Measurements from ENCODE around the gene DNASE1L3.

The DNASE1L3 gene

DNA sequence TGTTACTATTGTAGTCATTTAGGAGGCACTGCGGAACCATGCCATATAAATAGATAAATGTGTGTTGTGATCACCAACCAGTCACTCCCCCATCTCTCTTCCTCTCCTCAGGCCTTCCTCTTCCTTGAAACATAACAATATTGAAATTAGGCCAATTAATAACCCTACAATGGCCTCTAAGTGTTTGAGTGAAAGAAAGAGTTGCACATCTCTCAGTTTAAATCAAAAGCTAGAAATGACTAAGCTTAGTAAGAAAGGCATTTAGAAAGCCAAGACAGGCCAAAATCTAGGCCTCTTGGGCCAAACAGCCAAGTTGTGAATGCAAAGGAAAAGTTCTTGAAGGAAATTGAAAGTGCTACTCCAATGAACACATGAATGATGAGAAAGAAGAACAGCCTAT, 8.1 kb upstream of the DNASE1L3 start:
- TF ChIP-seq, protein P1, sequence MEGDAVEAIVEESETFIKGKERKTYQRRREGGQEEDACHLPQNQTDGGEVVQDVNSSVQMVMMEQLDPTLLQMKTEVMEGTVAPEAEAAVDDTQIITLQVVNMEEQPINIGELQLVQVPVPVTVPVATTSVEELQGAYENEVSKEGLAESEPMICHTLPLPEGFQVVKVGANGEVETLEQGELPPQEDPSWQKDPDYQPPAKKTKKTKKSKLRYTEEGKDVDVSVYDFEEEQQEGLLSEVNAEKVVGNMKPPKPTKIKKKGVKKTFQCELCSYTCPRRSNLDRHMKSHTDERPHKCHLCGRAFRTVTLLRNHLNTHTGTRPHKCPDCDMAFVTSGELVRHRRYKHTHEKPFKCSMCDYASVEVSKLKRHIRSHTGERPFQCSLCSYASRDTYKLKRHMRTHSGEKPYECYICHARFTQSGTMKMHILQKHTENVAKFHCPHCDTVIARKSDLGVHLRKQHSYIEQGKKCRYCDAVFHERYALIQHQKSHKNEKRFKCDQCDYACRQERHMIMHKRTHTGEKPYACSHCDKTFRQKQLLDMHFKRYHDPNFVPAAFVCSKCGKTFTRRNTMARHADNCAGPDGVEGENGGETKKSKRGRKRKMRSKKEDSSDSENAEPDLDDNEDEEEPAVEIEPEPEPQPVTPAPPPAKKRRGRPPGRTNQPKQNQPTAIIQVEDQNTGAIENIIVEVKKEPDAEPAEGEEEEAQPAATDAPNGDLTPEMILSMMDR (IDR thresholded peaks at IDR 0.05; ENCODE audit: low read depth, low read length), result no peak
- H3K4me3 ChIP-seq (ENCODE audit: low read depth, low read length), result no peak overlapping the region
- in situ Hi-C loops (cut with HindIII; ENCODE audit: low sequenced_read_pairs), result no loop called here
- no peak for DNase-seq (ENCODE audit: low read depth, low spot score)

DNA sequence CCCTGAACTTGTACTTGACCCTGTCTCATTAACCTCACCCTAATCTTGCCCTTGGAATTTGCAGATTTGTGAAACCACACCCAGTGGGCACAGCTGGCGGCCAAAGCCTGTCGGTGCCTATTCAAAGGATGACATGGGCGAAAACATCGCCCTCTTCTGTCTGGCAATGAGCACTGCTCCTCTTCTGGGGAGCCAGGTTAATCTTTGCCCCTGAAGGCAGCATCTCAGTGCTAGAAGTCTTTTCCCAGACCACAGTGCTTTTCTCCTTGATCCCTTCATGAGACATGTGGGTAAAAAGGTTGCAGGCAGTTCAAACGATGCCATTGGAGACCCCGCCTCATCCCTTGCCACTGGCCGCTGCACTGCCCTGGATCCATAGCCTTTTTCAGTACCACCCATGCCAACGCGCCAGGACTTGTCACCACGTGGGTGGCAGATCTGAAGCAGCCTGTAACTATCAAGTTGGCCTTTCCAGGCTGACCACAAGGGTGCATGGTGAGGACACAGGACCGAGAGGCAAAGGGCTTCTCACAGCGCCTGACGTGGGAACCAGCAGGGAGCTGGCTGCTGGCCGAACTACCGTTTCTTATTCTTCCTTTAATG, 6.5 kb upstream of the DNASE1L3 start:
- TF ChIP-seq, protein P1 (IDR thresholded peaks at IDR 0.05; ENCODE audit: low read depth, low read length), result peak; percentile 84
- peak; percentile 86 for DNase-seq (ENCODE audit: low read depth, low spot score)
- no peak overlapping the region for H3K4me3 ChIP-seq (ENCODE audit: low read depth, low read length)
- in situ Hi-C loops (cut with HindIII; ENCODE audit: low sequenced_read_pairs), result no loop called here

DNA sequence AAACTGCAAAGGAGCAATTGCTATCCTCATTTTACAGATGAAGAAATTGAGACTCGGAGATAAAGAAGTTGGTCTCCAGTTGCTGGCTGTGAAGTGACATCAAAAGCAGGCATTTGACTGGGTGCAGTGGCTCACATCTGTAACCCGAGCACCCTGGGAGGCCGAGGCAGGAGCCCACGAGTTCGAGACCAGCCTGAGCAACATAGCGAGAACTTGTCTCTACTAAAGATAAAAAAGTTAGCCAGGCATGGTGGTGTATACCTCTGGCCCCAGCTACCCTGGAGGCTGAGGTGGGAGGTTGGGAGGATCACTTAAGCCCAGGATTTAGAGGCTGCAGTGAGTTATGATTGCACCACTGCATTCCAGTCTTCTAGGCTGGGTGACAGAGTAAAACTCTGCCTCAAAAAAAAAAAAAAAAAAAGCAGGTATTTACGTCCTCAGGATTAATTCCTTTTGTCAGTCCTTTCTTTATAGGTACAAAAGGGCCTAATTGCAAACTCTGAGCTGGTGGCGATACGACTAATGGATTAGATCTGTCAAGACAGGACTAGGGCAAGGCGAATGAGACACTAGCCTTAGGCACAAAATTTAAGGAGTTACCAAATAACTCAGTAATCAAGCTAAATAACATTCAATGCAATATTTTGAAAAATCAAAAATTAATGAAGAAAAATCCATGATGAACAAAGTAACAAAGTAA, 5.9 kb upstream of the DNASE1L3 start:
- TF ChIP-seq, protein P1 (IDR thresholded peaks at IDR 0.05; ENCODE audit: low read depth, low read length), result no peak
- no peak overlapping the region for H3K4me3 ChIP-seq (ENCODE audit: low read depth, low read length)
- DNase-seq (ENCODE audit: low read depth, low spot score), result no peak
- in situ Hi-C loops (cut with HindIII; ENCODE audit: low sequenced_read_pairs), result no loop called here

DNA sequence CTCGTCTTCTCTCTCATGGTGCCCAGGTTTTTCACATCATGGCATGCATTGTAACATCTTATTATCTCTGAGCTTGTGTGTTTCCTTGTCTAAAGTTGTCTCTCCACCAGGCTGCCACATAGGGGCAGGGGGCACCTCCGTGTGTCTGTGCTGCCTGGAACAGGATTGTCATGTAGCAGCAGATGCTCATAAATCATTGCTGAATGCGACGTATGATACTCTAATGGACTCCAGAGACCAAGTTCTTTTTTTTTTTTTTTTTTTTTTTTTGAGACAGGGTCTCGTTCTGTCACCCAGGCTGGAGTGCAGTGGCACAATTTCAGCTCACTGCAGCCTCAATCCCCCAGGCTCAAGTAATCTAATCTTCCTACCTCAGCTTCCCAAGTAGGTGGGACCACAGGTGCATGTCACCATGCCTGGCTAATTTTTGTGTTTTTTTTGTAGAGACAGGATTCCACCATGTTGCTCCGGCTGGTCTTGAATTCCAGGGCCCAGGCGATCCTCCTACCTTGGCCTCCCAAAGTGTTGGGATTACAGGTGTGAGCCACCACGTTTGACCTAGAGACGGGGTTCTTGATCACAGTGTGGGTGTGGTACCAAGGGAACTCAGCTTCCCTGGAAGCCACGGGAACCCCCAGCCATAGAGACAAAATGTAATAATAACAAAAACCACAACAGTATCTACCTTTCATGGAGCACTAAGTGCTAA, 4.7 kb upstream of the DNASE1L3 start:
- TF ChIP-seq, protein P1 (IDR thresholded peaks at IDR 0.05; ENCODE audit: low read depth, low read length), result no peak
- H3K4me3 ChIP-seq (ENCODE audit: low read depth, low read length), result no peak overlapping the region
- in situ Hi-C loops (cut with HindIII; ENCODE audit: low sequenced_read_pairs), result no loop called here
- DNase-seq (ENCODE audit: low read depth, low spot score), result no peak

DNA sequence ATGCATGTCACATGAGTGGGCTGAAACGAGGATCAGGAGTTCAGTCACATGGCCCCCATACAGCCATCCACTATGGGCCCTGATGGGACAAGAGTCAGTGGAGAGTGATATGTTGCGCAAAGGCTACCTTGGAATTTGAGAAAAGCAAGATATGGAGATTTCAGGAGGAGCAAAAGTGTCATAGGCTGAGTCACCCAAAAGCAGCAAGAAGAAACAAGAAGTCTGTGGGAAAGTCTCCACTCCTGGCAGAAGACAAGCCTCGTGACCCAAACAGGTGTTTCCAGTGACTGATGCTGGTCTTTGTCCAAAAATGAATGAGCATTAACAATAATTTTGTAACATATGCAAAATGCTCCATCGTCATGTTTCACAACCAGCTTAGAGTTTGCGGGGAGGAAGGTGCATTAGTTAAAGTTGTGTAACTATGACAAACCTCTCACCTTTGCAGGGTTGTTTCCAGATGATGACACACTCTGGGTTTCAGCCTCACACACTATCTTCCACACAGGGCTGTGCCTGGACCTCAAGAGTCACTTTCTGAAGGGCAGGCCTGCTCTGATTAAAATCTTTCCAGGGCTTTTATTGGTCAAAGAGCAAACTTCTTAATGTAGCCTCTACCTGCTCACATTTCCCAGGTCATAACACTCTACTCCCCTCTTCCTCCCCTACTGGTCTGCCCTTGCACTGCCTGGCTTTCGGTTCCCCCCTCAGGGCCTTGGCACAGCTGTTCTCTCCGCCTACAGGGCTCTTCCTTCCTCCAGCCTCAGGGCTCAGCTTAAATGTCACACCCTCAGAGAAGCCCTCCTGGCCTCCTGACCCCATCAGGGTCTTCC, 3.9 kb upstream of the DNASE1L3 start:
- no peak for DNase-seq (ENCODE audit: low read depth, low spot score)
- no peak overlapping the region for H3K4me3 ChIP-seq (ENCODE audit: low read depth, low read length)
- in situ Hi-C loops (cut with HindIII; ENCODE audit: low sequenced_read_pairs), result no loop called here
- TF ChIP-seq, protein P1 (IDR thresholded peaks at IDR 0.05; ENCODE audit: low read depth, low read length), result no peak

DNA sequence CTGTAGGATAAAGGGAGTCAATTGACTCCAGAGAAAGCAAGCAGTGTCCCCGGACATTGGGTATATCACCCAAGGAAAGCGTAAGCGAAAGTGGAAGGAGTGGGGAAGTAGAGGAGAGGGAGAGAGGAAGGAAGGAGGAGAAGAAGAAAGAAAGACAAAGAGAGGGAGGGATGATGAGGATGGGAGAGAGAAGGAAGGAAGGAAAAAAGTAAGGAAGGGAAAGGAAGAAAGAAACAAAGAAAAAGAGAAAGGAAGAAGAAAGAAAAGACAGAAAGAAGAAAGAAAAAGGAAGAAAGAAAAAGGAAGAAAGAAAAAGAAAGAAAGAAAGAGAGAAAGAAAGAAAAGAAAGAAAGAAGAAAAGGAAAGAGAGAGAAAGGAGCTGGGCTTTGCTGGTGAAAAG, 839 bp downstream of the DNASE1L3 start:
- DNase-seq (ENCODE audit: low read depth, low spot score), result no peak
- in situ Hi-C loops (cut with HindIII; ENCODE audit: low sequenced_read_pairs), result no loop called here
- no peak overlapping the region for H3K4me3 ChIP-seq (ENCODE audit: low read depth, low read length)
- TF ChIP-seq, protein P1 (IDR thresholded peaks at IDR 0.05; ENCODE audit: low read depth, low read length), result no peak
